Amniotic stem cell (primary cell): ENCODE measurements around the gene HMGB1.
"Not testable (repeated sequence)": the region's sequence is repeated elsewhere in the genome, so short reads cannot be mapped to it uniquely, and the experiment has no call there.

ENCODE experiments used
- DNase-seq: peaks from one replicate; lab custom pipeline; 2025; lab: John Stamatoyannopoulos, UW

HMGB1 gene

GRCh38 chr13:30466358-30466714, 600 bp upstream of the HMGB1 start:
- no peak for DNase-seq

GRCh38 chr13:30465343-30465592, 468 bp downstream of the HMGB1 start:
- no peak for DNase-seq

GRCh38 chr13:30464496-30465342, 1.0 kb downstream of the HMGB1 start:
- DNase-seq, result peak; percentile 50

- peak; percentile 21 for DNase-seq
Observed at GRCh38 chr13:30463787-30464495, 1.8 kb downstream of the HMGB1 start.

GRCh38 chr13:30461279-30462066, 4.3 kb downstream of the HMGB1 start:
- DNase-seq, result peak; percentile 1

GRCh38 chr13:30457306-30457891, 8.3 kb downstream of the HMGB1 start:
- DNase-seq, result no peak

- DNase-seq, result no peak
Observed at GRCh38 chr13:30456290-30456689, 9.4 kb downstream of the HMGB1 start.

- DNase-seq, result no peak
Observed at GRCh38 chr13:30454991-30455390, 10.7 kb downstream of the HMGB1 start.

- no peak for DNase-seq
Observed at GRCh38 chr13:30453727-30454126, 12.0 kb downstream of the HMGB1 start.

- not testable (repeated sequence) for DNase-seq
Observed at GRCh38 chr13:30451476-30451875, 14.3 kb downstream of the HMGB1 start.

- no peak for DNase-seq
Observed at GRCh38 chr13:30450066-30450465, 15.7 kb downstream of the HMGB1 start.

- DNase-seq, result no peak
Observed at GRCh38 chr13:30448441-30448840, 17.3 kb downstream of the HMGB1 start.

GRCh38 chr13:30446126-30446500, 19.6 kb downstream of the HMGB1 start:
- DNase-seq, result no peak

- DNase-seq, result no peak
Observed at GRCh38 chr13:30443957-30444404, 21.8 kb downstream of the HMGB1 start.

- not testable (repeated sequence) for DNase-seq
Observed at GRCh38 chr13:30443491-30443890, 22.2 kb downstream of the HMGB1 start.

- no peak for DNase-seq
Observed at GRCh38 chr13:30442926-30443325, 22.8 kb downstream of the HMGB1 start.

GRCh38 chr13:30440910-30441703, 24.6 kb downstream of the HMGB1 start:
- DNase-seq, result no peak

GRCh38 chr13:30438286-30438685, 27.4 kb downstream of the HMGB1 start:
- no peak for DNase-seq

GRCh38 chr13:30437177-30437576, 28.6 kb downstream of the HMGB1 start:
- no peak for DNase-seq

- DNase-seq, result no peak
Observed at GRCh38 chr13:30435911-30436451, 29.8 kb downstream of the HMGB1 start.

- DNase-seq, result no peak
Observed at GRCh38 chr13:30431269-30431940, 34.3 kb downstream of the HMGB1 start.
